HG02642 (cell line): ENCODE results near the gene AARS2.
A peak's percentile ranks its signal among the peaks of the same experiment; 100 is the strongest.

Experiments
- ATAC-seq: cut with Tn5 transposase; IDR thresholded peaks from one replicate; pipeline ENCODE4 v1.9.1; 2021; ENCODE audit warnings: mild to moderate bottlenecking; ENCODE audit not compliant: unreplicated experiment, poor library complexity

The AARS2 gene

DNA sequence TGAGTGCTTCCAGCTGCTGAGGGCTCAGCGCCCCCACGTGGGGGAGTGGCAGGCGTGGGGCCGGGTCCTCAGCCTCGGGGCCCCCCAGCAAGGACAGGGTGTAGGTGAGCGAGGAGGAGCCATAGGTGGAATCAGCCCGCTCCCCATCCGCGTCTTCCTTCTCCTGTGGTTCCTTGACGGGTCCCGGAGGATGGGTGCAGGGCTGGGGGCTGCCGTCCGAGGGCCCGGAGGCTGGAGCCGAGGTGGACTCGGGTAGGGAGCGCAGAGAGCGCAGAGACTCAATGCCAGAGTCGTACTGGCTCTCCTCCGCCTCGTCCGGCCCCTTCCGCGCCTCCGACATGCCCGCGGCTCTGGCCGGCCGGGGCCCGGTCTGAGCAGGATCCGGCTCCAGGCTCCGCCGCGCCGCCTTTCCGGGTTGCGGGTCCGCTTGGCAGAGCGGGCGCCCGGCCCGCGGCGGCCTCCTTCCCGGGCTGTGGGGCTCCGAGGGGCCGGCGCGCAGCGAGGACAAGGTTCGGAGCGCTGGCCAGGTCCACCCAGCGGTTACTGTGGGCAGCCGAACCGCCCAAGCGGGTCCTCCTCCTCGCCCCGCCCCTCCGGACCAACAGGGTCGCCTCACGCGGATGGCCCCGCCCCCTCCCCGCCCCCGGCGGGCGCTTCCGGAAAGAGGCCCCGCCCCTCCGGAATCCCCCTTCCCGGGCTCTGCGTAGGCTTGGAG is 48.0 kb downstream of the AARS2 start, which contains the start of gene NFKBIE:
Gene NFKBIE, minus strand, starts transcription at position 545 of the 715 bp plus-strand sequence. Its CDS starts 205 bp downstream, at position 340.
- peak; percentile 44 for ATAC-seq

DNA sequence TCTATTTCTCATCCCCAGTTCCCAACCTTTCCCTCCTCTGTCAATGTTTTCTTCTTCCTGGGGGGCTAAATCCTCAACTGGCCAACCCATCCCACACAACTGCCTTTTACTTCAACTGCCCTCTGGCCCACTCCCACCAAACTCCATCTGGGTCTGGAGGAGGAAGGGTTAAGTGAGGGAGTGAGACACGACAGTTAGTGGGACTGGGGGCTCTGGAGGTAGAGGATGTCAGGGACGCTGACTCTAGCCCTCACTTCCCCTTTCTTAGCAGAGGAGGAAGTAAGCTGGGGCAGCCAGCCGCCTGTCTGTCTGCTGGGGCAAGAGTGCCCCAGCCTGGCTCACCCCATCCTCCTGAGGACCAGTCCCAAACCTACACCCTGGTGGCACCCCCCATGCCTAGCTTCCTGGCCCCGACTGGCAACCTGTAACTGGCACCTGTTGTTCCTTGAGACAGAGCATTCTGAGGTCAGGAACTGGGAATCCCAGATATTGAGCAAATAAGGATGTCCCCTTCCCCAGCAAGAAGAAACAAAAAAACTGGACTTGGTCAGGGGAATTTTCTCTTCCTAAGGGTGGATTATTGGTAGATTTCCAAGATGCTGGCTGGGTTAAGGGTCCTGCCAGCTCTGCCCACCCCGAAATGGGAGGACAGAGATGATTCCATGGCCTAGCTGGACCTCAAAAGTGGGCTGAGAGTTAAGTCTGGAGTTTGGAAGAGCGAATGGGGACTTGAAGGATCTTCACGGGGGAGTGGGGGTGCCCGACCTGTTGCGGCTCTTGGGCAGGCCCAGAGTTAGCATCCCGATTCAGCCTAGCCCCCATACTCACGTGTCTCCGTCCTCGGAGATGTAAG is 48.8 kb downstream of the AARS2 start:
- peak; percentile 28 for ATAC-seq

DNA sequence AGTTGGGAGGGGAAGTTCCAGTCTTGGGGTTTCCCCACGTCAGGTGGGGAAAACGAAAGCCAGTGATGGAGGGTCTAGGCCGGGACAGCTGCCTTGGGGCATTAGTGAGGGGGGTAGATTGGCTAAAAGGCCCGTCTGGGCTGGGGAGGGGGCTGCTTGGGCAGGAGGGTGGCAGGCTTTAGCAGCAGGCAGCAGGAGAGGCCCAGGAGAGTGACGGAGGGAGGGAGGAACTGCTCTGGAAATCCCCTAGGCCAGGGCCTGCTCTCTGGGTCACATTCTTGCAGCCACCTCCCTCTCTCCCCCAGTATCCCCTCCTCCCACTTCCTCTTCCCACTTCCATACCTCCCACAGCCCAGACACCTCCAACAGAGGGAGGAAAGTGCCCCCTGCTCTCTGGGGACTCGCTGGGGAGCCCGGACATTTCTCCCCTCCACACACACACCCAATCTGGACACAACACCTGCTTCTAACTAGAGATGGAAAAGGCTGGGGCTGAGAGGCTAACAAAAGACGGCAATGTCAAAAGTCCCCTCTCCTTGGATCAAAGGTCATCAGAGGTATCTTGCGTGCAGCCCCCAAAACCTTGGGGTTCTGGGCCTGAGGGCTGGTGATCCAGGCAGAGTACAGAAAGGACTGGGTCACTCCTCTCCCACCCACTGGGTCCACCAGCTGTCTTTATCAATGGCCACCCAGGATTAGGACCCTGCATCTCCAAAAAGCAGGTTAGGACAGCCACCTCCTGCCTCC is 49.6 kb downstream of the AARS2 start:
- no peak for ATAC-seq

DNA sequence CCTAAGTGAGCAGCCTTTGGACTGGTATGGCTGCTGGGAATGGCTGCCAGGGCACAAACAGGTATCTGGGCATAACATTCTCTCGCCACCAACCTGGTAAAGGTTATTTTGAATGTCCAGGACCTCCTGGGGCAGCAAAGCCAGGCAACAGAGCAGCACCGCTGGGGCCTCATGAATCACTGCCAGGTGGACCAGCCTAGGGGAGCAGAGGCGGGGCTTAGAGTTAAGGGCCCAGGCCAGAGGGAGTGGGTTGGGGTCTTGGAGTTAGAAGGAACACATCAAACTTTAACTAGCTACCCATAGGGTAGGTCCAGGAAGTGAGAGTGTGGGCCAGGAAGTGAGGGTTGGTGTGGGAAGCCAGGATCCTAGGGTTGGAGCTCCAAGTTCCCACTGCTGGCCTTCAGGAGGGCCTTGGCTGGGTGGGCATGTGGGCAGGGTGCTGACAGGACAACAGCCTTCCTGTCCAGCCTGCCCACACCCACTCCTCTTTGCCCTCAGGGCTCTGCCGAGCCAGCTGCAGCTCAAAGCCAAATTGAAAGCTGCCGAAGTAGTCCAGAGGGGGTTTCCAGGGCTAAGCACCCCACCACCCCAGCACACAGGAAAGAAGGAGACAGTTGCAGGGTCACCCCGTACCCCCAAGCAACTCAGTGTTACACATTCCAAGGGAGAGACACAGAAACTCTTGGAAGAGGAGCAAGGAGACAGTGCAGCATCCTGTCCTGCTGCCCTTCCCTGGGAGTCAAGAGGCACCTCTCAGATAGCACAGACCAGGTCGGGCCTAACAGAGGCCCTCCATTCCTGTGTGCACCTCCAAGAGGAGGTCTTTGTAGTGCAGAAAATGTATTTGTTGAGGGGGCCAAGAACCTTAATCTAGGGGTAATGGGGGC is 50.4 kb downstream of the AARS2 start:
- no peak for ATAC-seq

DNA sequence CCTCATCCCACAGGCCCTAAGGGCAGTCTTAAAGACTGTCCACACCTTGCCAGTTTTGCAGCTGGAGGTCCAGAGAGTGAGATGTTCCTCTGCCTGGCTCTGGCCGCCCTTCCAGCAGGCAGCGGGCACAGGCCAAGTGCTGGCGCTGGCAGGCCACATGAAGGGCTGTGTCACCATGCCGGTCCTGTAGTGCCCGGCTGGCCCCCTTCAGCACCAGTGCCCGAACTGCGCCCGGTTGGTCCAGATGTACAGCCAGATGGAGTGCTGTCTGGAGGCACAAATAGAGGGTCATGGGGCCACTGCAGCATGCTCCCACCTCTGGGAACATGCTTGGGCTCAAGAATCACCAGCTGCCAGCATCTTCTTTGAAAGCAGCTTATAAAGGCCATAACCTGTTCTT is 51.6 kb downstream of the AARS2 start:
- no peak for ATAC-seq

DNA sequence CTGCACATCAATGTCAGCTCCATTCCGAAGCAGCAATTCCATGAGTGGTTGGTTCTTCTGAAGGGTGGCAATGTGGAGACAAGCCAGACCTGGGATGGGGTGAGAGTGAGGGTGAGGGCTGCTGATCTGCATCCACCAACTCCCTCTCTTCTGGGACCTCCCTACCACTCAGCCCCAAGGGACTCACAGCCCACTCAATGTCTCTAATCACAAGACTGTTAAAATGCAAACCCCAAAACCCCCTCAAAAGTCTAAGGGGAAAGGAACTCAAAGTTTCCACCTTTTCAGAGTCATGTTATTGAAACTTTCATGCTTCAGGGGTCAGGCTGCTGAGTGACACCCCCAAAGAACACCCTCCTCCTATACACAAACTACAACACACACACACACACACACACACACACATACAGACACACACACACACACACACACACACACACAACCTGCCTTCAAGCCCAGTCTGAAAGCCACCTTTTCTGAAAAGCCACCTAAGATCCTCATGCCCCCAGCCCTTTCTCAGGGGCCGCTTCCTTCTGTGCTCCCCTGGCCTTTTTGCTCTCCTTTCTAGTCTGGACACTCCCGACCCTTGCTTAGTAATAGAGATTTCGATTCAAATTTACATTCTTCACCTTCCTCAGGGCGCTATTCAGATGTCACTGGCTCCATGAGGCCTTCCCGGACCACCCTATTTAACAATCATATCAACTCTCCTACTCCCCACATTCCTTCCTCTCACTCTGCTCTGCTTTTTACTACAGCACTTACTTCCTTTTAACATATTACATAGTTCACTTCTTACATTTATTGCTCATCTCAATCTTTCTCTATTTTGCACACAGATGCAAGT is 52.5 kb downstream of the AARS2 start:
- no peak for ATAC-seq

DNA sequence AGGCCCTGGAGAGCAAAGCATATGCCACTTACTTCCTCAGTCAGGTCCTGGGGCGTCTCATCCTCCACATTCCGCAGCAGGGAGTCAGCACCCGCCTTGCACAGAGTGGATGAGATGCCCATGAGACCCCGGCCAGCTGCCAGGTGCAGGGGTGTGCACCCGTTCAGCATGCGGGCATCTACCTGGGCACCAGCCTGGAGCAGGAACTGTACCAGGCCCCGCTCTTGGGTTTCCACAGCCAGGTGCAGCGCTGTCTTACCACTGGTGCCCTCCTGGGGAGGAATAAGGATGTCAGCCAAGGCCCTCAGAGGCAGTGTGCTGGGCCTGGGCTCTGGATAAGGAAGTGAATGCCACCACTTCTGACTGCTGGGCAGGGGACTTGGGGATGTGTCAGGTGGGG is 53.1 kb downstream of the AARS2 start:
- ATAC-seq, result no peak

DNA sequence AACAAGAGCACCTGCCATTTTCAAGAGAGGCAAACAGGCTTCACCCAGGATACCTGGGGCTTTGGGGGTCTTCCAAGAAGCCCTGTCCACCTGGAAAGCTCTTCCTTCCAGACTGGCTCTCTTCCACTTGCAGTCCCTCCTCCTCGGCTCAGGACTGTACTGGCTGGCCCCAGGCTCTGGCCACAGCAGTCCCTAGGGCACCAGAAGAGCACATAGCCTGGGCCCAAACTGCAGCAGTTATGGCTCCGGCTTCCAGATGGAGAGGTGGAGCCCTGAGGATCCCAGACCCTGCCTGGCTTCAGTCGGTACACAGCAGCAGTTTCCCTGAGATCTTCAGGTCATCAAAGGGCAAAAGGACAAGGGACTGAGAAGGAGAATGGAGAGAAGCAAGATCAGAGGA is 54.2 kb downstream of the AARS2 start:
- no peak for ATAC-seq

DNA sequence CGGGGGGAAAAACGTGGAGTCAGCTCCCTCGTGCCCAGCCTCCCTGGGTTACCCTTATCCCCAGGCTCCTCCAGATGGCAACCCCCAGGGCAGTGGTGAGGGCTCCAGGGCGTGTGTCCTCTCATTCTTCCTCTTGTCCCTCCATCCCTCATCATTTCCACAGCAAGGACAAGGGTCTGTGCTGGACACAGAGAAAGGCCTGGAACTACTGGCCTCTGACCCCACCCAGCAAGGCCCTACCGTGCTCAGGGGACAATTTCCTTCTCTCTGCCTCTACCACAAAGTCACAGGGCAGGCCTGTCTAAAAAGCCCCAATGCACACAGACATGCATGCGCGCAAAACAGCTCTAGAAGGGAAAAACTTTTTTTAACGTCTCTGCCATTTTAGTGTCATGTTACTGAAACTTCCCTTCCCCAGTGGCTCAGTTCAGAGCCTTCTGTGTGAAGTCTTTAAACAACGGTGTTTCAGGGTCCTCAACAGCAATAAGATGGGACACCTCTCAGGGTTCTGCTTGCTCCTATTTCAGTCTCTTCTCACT is 54.8 kb downstream of the AARS2 start:
- ATAC-seq, result no peak

DNA sequence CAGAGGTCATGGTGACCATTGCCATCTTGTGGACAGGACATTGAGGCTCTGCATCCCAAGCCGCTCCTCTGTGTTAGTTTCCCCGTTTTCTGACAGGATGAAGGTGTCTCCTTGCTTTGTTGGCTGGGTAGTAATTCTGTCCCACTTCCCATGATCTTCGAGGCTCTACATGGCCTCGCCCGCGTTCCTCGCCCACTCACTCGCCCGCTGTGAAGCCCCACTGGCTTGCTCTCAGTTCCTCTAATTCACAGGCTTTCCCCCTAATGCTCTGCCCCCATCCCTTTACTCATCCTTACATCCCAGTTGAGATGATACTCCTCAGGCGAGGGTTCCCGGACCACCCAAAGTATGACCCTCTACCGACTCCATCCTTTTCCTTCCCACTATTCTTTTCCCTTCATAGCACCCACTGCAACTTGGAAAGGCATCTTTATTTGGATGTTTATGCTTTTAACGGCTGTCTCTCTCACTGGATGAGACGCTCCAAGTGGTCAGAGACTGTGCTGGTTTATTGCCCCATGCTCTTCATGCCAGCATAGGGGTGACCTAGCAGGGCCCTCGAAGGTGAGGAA is 55.3 kb downstream of the AARS2 start:
- ATAC-seq, result peak; percentile 11

DNA sequence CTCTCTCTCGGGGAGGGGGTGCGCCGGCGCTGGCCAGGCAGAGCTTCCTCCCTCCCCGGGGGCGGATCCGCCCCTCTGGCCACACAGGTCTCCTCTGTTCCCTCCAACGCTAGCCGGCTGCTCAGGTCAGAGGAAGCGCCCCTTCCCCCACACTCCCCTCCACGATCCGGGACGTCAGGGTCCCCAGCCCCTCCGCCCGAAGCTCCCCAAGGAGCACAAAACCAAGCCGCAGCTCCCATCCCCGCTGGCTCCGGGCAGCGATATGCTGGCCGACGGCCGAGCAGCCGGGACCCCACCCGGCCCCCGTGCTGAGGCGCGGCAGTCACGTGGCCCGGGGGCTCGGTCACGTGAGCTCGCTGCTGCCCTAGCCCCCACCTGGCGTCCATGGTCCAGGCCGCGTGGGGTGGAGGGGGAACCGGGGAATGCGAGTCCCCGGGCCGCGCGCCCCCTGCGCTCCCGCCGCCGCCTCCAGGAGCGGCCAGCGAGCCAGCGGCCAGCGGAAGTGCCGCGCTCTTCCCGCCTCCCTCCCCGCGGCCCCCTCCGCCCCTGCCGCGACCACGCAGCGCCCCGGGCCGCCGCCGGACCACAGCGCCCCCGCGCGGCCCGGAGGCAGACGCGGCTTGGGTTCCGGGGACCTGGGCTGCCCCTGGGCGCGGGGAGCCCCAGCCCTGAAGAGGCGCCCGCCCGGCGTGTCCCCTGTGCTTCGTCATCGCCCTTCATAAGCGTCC is 56.0 kb downstream of the AARS2 start, which contains the start of gene SLC35B2:
Gene SLC35B2, minus strand, starts transcription at position 504 of the 728 bp plus-strand sequence. Its CDS starts 118 bp downstream, at position 386.
- ATAC-seq, result peak; percentile 56

DNA sequence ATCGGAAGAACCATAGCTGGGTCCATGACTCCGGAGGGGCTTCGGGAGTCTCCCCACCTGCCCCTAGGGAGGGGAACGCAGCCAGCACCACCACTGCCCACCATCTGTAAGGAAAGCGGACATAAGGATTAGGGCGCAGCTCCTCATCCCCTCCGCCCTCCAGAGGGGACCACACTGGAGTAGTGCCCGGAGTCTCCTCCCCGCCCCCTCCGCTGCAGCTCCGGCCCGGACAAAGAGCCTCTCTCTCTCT is 56.4 kb downstream of the AARS2 start:
- ATAC-seq, result no peak

DNA sequence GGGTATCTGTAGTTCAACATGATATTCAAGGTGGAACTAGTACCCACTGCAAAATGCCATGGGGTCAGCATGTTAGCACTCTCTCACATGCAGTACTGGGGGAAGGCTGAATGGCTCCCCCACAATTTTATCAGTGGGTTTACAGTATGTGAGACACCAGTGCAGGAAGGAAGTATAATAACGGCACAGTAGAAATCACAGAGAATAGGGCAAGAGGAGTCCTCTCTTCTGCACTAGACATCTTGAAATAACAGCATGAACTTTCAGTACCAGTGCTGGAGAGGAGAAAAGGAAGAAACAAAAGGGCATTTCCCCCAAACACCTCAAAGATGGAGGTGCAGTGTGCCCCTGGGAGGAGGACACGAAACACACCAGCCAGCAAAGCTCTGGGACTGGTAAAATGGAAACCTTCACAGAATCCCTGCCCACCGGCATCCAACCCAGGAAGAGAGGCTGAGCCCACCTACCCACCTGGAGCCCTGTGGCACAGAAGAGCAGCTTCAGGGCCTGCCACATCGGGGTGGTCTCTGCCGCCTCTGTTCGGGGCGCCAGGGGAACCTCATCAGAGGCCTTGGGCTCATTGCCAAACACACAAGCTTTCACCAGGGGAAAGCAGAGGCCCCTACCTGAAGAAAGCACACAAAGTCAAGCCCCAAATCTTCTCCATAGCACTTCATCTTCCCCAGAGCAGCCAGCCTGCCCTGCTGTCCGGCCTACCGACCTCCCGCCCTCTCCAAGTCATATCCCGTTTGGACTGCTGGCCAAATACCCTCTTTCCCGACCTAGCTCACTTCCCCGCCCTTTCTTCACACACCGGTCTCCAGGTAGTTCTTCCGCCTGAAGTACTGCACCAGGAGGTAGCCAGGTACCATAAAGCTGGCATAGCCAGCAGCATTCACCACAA is 57.0 kb downstream of the AARS2 start:
- ATAC-seq, result no peak

DNA sequence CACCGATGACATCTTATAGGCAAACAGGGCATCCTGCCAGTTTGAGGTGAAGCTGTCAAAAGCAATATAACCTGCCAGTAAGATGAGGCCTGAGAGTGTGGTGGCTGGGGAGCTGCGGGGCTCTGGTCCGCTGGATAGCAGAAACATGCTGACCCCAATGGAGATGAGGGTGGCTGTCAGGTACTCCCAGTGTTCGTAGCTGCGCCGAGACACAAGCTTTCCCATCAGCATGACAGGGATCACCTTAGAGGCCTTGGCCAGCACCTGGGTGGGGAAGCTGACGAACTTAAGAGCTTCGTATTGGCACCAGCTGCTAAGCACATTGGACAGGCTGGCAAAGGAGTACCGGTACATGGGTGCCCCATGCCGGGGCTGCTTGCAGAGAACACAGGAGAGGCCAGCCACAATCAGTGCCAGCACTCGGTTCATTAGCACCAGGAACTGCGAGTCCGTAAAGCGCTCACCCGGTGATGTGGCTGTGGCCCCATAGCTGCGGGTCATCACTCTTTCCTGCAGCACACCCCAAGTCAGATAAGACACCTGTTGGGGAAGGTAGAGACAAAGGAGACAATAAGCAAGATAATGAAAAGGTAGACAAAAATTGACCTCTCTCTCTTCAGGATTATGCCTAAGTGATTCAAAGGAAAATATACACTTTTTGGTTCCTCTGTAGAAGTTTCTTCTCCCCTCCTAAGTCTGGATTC is 57.9 kb downstream of the AARS2 start:
- no peak for ATAC-seq

DNA sequence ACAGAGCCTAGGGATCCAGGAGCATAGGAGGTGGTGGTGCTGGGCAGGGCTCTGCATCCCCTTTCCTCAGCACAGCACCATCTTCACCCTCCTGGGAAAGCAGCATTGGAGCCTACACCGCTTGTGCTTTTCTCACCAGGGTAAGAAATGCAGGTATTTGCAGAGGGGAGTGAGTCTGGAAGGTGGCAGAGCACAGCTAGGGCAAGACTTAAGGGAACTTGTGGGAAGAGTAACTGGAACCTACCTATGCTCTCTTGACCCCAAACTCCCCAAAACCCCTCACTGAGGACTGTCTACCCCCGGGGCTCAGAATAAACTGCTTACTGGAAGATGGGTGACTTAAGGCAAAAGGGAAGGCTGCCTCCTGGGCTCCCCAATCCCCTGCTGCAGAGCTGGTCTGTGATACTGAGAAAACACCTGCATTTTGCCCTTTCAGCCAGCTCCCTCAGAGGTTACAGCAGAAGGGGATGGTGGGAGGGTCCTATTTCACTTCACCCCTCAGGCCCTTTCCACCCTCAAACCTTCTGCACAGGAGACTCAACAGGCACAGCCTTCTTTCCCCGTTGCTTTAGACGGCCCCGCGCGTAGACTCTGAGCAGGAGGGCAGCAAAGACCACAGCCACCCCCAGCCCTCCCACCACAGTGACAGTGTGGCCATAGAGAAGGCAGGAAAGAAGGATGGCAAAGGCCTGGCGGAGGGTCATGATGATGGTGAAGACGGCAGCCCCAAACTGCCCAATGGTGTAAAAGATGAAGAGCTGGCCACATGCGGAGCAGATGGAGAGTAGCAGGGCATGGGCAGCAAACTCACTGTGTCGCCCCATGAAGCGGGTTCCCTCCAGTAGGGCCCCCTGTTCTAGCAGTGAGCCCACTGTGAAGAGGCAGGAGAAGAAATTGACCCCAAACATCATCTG is 58.7 kb downstream of the AARS2 start:
- ATAC-seq, result no peak
